ENCODE data around the gene AHNAK. TPM values are rescaled to one million over a fixed set of nuclear protein-coding genes. Genes with fewer than 3 reads are reported as not detected.

The AHNAK gene
- total and polyA plus RNA-seq, 2 donors (not counting 3 experiments of a cell fraction or from before 2014, with no cell fraction given): 35.2 to 436 TPM

DNA sequence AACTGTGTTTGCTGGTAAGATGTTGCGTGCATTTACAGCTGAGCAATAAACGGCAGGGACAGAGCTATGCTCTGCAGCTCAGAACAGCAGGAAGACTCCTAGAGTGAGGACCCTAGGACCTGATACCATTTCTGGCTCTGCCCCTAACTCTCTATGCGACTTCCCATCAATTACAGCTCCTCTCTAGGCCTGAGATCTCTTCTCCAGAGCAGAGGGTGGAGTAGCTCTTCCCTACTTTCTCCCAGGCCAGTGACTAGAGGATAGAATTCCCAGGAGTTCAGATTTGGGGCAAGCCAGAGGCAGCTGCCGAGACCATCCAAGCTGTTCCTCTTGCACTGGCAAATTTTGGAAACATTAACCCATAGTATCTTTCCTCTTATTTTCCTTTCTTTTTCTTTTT, 140.6 kb downstream of the AHNAK start:
- TF ChIP-seq GATA2 (IDR thresholded peaks at IDR 0.05; ENCODE audit: insufficient read depth, insufficient read length, low read depth, low read length) (no peak), POLR2AphosphoS5 (IDR thresholded peaks at IDR 0.05; ENCODE audit: insufficient read depth, low read depth, low read length) (no peak), POLR2A (IDR thresholded peaks at IDR 0.05; ENCODE audit: low read depth, low read length) (no peak), MYC (IDR thresholded peaks at IDR 0.05; ENCODE audit: low read depth, low read length) (no peak), JUN (IDR thresholded peaks at IDR 0.05; ENCODE audit: borderline replicate concordance, insufficient read depth, insufficient read length, low read depth) (no peak), FOS (IDR thresholded peaks at IDR 0.05; ENCODE audit: borderline replicate concordance, insufficient read depth, low read length) (no peak), EZH2 (IDR thresholded peaks at IDR 0.05; ENCODE audit: borderline replicate concordance, low read depth, low read length, severe bottlenecking) (no peak)
- TF ChIP-seq, protein P1, sequence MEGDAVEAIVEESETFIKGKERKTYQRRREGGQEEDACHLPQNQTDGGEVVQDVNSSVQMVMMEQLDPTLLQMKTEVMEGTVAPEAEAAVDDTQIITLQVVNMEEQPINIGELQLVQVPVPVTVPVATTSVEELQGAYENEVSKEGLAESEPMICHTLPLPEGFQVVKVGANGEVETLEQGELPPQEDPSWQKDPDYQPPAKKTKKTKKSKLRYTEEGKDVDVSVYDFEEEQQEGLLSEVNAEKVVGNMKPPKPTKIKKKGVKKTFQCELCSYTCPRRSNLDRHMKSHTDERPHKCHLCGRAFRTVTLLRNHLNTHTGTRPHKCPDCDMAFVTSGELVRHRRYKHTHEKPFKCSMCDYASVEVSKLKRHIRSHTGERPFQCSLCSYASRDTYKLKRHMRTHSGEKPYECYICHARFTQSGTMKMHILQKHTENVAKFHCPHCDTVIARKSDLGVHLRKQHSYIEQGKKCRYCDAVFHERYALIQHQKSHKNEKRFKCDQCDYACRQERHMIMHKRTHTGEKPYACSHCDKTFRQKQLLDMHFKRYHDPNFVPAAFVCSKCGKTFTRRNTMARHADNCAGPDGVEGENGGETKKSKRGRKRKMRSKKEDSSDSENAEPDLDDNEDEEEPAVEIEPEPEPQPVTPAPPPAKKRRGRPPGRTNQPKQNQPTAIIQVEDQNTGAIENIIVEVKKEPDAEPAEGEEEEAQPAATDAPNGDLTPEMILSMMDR (IDR thresholded peaks at IDR 0.05; ENCODE audit: extremely low read depth in 1 of 2, insufficient read depth in 1 of 2, low read depth in 1 of 2, low read length in 2 of 2): no peak
- TF ChIP-seq, protein P2, sequence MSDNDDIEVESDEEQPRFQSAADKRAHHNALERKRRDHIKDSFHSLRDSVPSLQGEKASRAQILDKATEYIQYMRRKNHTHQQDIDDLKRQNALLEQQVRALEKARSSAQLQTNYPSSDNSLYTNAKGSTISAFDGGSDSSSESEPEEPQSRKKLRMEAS (IDR thresholded peaks at IDR 0.05; ENCODE audit: insufficient read depth, insufficient read length): no peak
- dilution Hi-C loops (cut with MboI; ENCODE audit: extremely low pct_ligation_motif_present, low sequenced_read_pairs): no loop called here
- BruUV-seq (replicated peaks): no TSS peak
- Histone ChIP-seq H3K9ac (replicated peaks; ENCODE audit: extremely low read depth, insufficient read depth, low read length) (no peak overlapping the region), H3K36me3 (ENCODE audit: control insufficient read depth in 2 of 2, extremely low read depth in 1 of 2, insufficient read depth in 2 of 2, low read length in 2 of 2) (no peaks in the 10 kb centered on the region), H2AFZ (ENCODE audit: low read depth, low read length) (no peak overlapping the region), H3K9me3 (replicated peaks; ENCODE audit: control insufficient read depth, insufficient read depth, low read length) (no peaks in the 10 kb centered on the region), H3K4me2 (ENCODE audit: insufficient read depth, low read length) (no peak overlapping the region), H3K27ac (ENCODE audit: insufficient read depth, low read depth, low read length) (no peak overlapping the region), H3K27me3 (ENCODE audit: control insufficient read depth in 2 of 2, insufficient read depth in 2 of 2, low read length in 2 of 2) (no peaks in the 10 kb centered on the region), H3K4me3 (replicated peaks in 1 of 3; ENCODE audit: insufficient read depth in 1 of 3, low read depth in 1 of 3, low read length in 3 of 3) (no peak overlapping the region), H3K9me1 (replicated peaks; ENCODE audit: control insufficient read depth, extremely low read depth, insufficient read depth, low read length) (no peaks in the 10 kb centered on the region), H3K79me2 (ENCODE audit: control insufficient read depth, insufficient read depth, low read length) (no peaks in the 10 kb centered on the region), H4K20me1 (replicated peaks; ENCODE audit: control insufficient read depth, extremely low read depth, insufficient read depth, low read length) (no peaks in the 10 kb centered on the region), H3K4me1 (ENCODE audit: control insufficient read depth, extremely low read depth, insufficient read depth, low read length) (no peaks in the 10 kb centered on the region)
- POLR2A ChIA-PET: no interaction called here
- DNase-seq (ENCODE audit: low read depth, low spot score) (no peak), FAIRE-seq (no peak)
- CTCF ChIA-PET: interaction anchor here (1.0 to 2.5 kb wide), 4 partner anchors 11 to 137 kb away, joined by 4 to 9 read pairs (median 6); no protein-coding TSS in a partner anchor
- intact Hi-C loops (cut with micrococcal nuclease): no loop called here
